Calu3 (cell line): ENCODE results near the gene PHF12. TPM values are rescaled to one million over a fixed set of nuclear protein-coding genes. Genes with fewer than 3 reads are reported as not detected.
A peak's percentile ranks its signal among the peaks of the same experiment; 100 is the strongest.

Experiments
- BruUV-seq: library from RNA; stranded (reverse); fragments of 400-500 nt; replicated peaks from 2 replicates; lab custom pipeline; 2021; lab: Mats Ljungman, UMichigan
- CTCF ChIA-PET: fragments of 300-600 bp; sonication (Branson Sonifier 250); formaldehyde crosslinking; loops from one replicate; lab custom pipeline; 2022; ENCODE audit warnings: antibody characterized with exemption; lab: Charles Lee
- DNase-seq: peaks from one replicate; pipeline ENCODE4 v3.0.0; 2022
- H3K27ac Mint-ChIP-seq: one replicate; pipeline ENCODE4 v1.8.0; 2022; ENCODE audit warnings: mixed read lengths; ENCODE audit not compliant: unreplicated experiment
- H3K27me3 Mint-ChIP-seq: one replicate; pipeline ENCODE4 v1.8.0; 2022; ENCODE audit warnings: mixed read lengths; ENCODE audit not compliant: unreplicated experiment
- H3K36me3 Mint-ChIP-seq: one replicate; pipeline ENCODE4 v1.8.0; 2022; ENCODE audit warnings: mild to moderate bottlenecking, moderate library complexity, mixed read lengths; ENCODE audit not compliant: insufficient read depth, unreplicated experiment
- H3K4me1 Mint-ChIP-seq: one replicate; pipeline ENCODE4 v1.8.0; 2022; ENCODE audit warnings: mild to moderate bottlenecking, low read depth, mixed read lengths; ENCODE audit not compliant: unreplicated experiment
- H3K4me3 Mint-ChIP-seq: one replicate; pipeline ENCODE4 v1.8.0; 2022; ENCODE audit warnings: mild to moderate bottlenecking, low read depth, moderate library complexity, mixed read lengths; ENCODE audit not compliant: unreplicated experiment
- H3K9me3 Mint-ChIP-seq: one replicate; pipeline ENCODE4 v1.8.0; 2022; ENCODE audit warnings: low read depth, mixed read lengths; ENCODE audit not compliant: unreplicated experiment
- CTCF ChIP-seq: fragments of 200-600 bp; IDR thresholded peaks from one replicate; pipeline ENCODE4 v1.8.0; 2022; ENCODE audit warnings: antibody characterized with exemption; ENCODE audit not compliant: unreplicated experiment
- intact Hi-C: fragments of 100-400 bp; cut with micrococcal nuclease; formaldehyde crosslinking; loops from one replicate; pipeline ENCODE4 v1.10.0; 2022; ENCODE audit not compliant: unreplicated experiment
- total RNA-seq: library from RNA; stranded (reverse); gene quantifications from 2 replicates; pipeline ENCODE4 v1.2.3, GENCODE V29; 2022

PHF12 gene
- total RNA-seq, 1 experiment from 2014 or later, result 54.0 TPM

GRCh38 chr17:28946239-28946638 lies 5.1 kb downstream of the PHF12 start:
- Mint-ChIP-seq H3K9me3 (no peaks in the 10 kb centered on the region), H3K27me3 (no peaks in the 10 kb centered on the region), H3K4me1 (no peaks in the 10 kb centered on the region), H3K27ac (no peak overlapping the region), H3K36me3 (peaks cover 37% of the 10 kb centered on the region), H3K4me3 (no peak overlapping the region)
- intact Hi-C loops, result loop anchor here (5.0 kb wide), 1 partner anchor 224 kb away; no protein-coding TSS in a partner anchor
- DNase-seq, result no peak
- BruUV-seq, result TSS peak; percentile 2
- CTCF ChIA-PET, result no interaction called here
- TF ChIP-seq CTCF, result no peak

- BruUV-seq, result no TSS peak
- H3K27ac Mint-ChIP-seq, result no peak overlapping the region
These were observed 6.2 kb downstream of the PHF12 start for GRCh38 chr17:28944862-28945741.

GRCh38 chr17:28944343-28944742 lies 7.0 kb downstream of the PHF12 start:
- Mint-ChIP-seq H3K4me1 (no peaks in the 10 kb centered on the region), H3K27me3 (no peaks in the 10 kb centered on the region), H3K36me3 (peaks cover 21% of the 10 kb centered on the region), H3K9me3 (no peaks in the 10 kb centered on the region), H3K4me3 (no peak overlapping the region), H3K27ac (no peak overlapping the region)
- intact Hi-C loops, result no loop called here
- no peak for DNase-seq
- CTCF ChIA-PET, result no interaction called here
- BruUV-seq, result no TSS peak
- TF ChIP-seq CTCF, result no peak

More at GRCh38 chr17:28944862-28945741, 6.2 kb downstream of the PHF12 start:
- H3K9me3 Mint-ChIP-seq, result no peaks in the 10 kb centered on the region
- CTCF ChIA-PET, result interaction anchor here (0.7 kb wide), 1 partner anchor 226 kb away, joined by 3 read pairs; no protein-coding TSS in a partner anchor
- peaks cover 29% of the 10 kb centered on the region for H3K36me3 Mint-ChIP-seq
- TF ChIP-seq CTCF, result no peak
- H3K4me1 Mint-ChIP-seq, result no peaks in the 10 kb centered on the region
- H3K4me3 Mint-ChIP-seq, result no peak overlapping the region
- DNase-seq, result no peak
- intact Hi-C loops, result loop anchor here (5.0 kb wide), 1 partner anchor 223 kb away; no protein-coding TSS in a partner anchor
- no peaks in the 10 kb centered on the region for H3K27me3 Mint-ChIP-seq

- CTCF ChIA-PET, result no interaction called here
- BruUV-seq, result no TSS peak
- Mint-ChIP-seq H3K4me1 (no peaks in the 10 kb centered on the region), H3K27ac (no peak overlapping the region), H3K9me3 (no peaks in the 10 kb centered on the region), H3K4me3 (no peak overlapping the region), H3K27me3 (no peaks in the 10 kb centered on the region), H3K36me3 (peaks cover 9% of the 10 kb centered on the region)
- intact Hi-C loops, result no loop called here
- DNase-seq, result no peak
- TF ChIP-seq CTCF, result no peak
These were observed 8.4 kb downstream of the PHF12 start for GRCh38 chr17:28942925-28943324.
